Uterus (tissue), 2 donors: ENCODE results near the gene RPS15.

Experiments used
- CTCF ChIP-seq, 4 experiments: fragments of 200-600 bp in 2 of 4; fragments of 450-650 bp in 2 of 4; sonication (generic) in 2 of 4; IDR thresholded peaks; one replicate each; pipeline ENCODE4 v1.5.1; 2016 to 2019; ENCODE audit warnings: antibody characterized with exemption in 4 of 4, mild to moderate bottlenecking in 2 of 4, moderate library complexity in 1 of 4
- POLR2A ChIP-seq, 2 donors: fragments of 450-650 bp; IDR thresholded peaks; one replicate each; pipeline ENCODE4 v1.6.1; 2016; ENCODE audit warnings: antibody characterized with exemption in 2 of 2, mild to moderate bottlenecking in 1 of 2, moderate library complexity in 1 of 2

GRCh38 chr19:1417145-1417544 lies 21.1 kb upstream of the RPS15 start:
- no peak for TF ChIP-seq POLR2A (IDR thresholded peaks at IDR 0.05)
- TF ChIP-seq CTCF (IDR thresholded peaks at IDR 0.05): no peak
